ENCODE measurements around the gene FLCN.

- TF ChIP-seq CTCF (conservative IDR thresholded peaks at IDR 0.05) (no peak), ZFX (IDR thresholded peaks at IDR 0.05) (no peak)
Measured at GRCh38 chr17:17258998-17259397, 22.0 kb upstream of the FLCN start.
